ENCODE data around the gene UGT3A1. TPM values are rescaled to one million over a fixed set of nuclear protein-coding genes. Genes with fewer than 3 reads are reported as not detected.

Gene UGT3A1
- total RNA-seq, 4 donors from 2014 or later: not detected

Other genes with a start within 250 kb of the UGT3A1 start
- 1 to 10 TPM; 2.8 to 6.3 (median 5.7) TPM for gene IL7R, start 134.5 kb downstream of the UGT3A1 start, total RNA-seq
- gene CAPSL, start 52.8 kb downstream of the UGT3A1 start, total RNA-seq: not detected
- not detected for gene UGT3A2, start 75.5 kb upstream of the UGT3A1 start, total RNA-seq
- gene LMBRD2, start 160.5 kb upstream of the UGT3A1 start, total RNA-seq: 10 to 100 TPM in 3 of 4 donors, 1 to 10 TPM in 1; 9.0 to 29.7 (median 15.6) TPM
- 10 to 100 TPM; 12.0 to 20.1 (median 14.7) TPM for gene SKP2, start 160.7 kb upstream of the UGT3A1 start, total RNA-seq